Mesendoderm (in vitro differentiated cells): ENCODE data around the gene BCAS4.
A peak's percentile ranks its signal among the peaks of the same experiment; 100 is the strongest.
"Not testable (repeated sequence)": the region's sequence is repeated elsewhere in the genome, so short reads cannot be mapped to it uniquely, and the experiment has no call there.

Experiments used
- DNase-seq: peaks from one replicate; pipeline ENCODE4 v3.0.0; 2013
- H2AK5ac ChIP-seq: 2 replicates; pipeline ENCODE4 v1.6.1; 2013; ENCODE audit warnings: low read length, inconsistent platforms
- H2BK120ac ChIP-seq: 2 replicates; pipeline ENCODE4 v1.6.1; 2013; ENCODE audit warnings: low read depth, mild to moderate bottlenecking, low read length, moderate library complexity, mixed read lengths
- H2BK15ac ChIP-seq: replicated peaks from 2 replicates; pipeline ENCODE4 v1.6.1; 2013; ENCODE audit warnings: low read depth, mild to moderate bottlenecking, moderate library complexity
- H2BK5ac ChIP-seq: 2 replicates; pipeline ENCODE4 v1.6.1; 2013; ENCODE audit warnings: low read length, inconsistent platforms
- H3K18ac ChIP-seq: 2 replicates; pipeline ENCODE4 v1.6.1; 2013; ENCODE audit warnings: mild to moderate bottlenecking, low read length, mixed read lengths
- H3K23ac ChIP-seq: one replicate; pipeline ENCODE4 v1.6.1; 2013; ENCODE audit warnings: low read length
- H3K27ac ChIP-seq: 2 replicates; pipeline ENCODE4 v1.5.1; 2013; ENCODE audit warnings: low read depth, mild to moderate bottlenecking, inconsistent platforms, low read length, moderate library complexity
- H3K27me3 ChIP-seq: 2 replicates; pipeline ENCODE4 v1.6.1; 2013; ENCODE audit warnings: low read length, control low read depth, mild to moderate bottlenecking, inconsistent platforms; ENCODE audit not compliant: insufficient read depth, poor library complexity
- H3K36me3 ChIP-seq: 2 replicates; pipeline ENCODE4 v1.6.1; 2013; ENCODE audit warnings: low read length, inconsistent platforms; ENCODE audit not compliant: control insufficient read depth, insufficient read depth
- H3K4ac ChIP-seq: one replicate; pipeline ENCODE4 v1.6.1; 2013; ENCODE audit warnings: low read depth, mild to moderate bottlenecking, low read length, moderate library complexity
- H3K4me1 ChIP-seq: 2 replicates; pipeline ENCODE4 v1.6.1; 2013; ENCODE audit warnings: low read depth, low read length, inconsistent platforms; ENCODE audit not compliant: control insufficient read depth
- H3K4me2 ChIP-seq: 2 replicates; pipeline ENCODE4 v1.6.1; 2013; ENCODE audit warnings: low read length
- H3K4me3 ChIP-seq: 2 replicates; pipeline ENCODE4 v1.5.1; 2013; ENCODE audit warnings: mild to moderate bottlenecking, low read length
- H3K56ac ChIP-seq: one replicate; pipeline ENCODE4 v1.6.1; 2013; ENCODE audit warnings: low read length
- H3K79me1 ChIP-seq: 2 replicates; pipeline ENCODE4 v1.6.1; 2013; ENCODE audit warnings: low read length, inconsistent platforms
- H3K79me2 ChIP-seq: 2 replicates; pipeline ENCODE4 v1.6.1; 2013; ENCODE audit warnings: mild to moderate bottlenecking, low read length; ENCODE audit not compliant: control insufficient read depth, insufficient read depth
- H3K9ac ChIP-seq: 2 replicates; pipeline ENCODE4 v1.6.1; 2013; ENCODE audit warnings: low read length, inconsistent platforms
- H4K5ac ChIP-seq: one replicate; pipeline ENCODE4 v1.6.1; 2013; ENCODE audit warnings: low read length
- H4K8ac ChIP-seq: one replicate; pipeline ENCODE4 v1.6.1; 2013; ENCODE audit warnings: low read depth, mild to moderate bottlenecking, control low read depth, low read length, moderate library complexity
- WGBS: extraction: QIAGEN DNeasy Blood & Tissue Kit; methylation state at CpG from one replicate; pipeline ENCODE4 v1.1.7; 2013; ENCODE audit warnings: low lambda C conversion rate, missing lambda C conversion rate; ENCODE audit not compliant: insufficient coverage; ENCODE audit errors: extremely low coverage; 5-methylcytosine and 5-hydroxymethylcytosine counted together

Gene BCAS4

DNA sequence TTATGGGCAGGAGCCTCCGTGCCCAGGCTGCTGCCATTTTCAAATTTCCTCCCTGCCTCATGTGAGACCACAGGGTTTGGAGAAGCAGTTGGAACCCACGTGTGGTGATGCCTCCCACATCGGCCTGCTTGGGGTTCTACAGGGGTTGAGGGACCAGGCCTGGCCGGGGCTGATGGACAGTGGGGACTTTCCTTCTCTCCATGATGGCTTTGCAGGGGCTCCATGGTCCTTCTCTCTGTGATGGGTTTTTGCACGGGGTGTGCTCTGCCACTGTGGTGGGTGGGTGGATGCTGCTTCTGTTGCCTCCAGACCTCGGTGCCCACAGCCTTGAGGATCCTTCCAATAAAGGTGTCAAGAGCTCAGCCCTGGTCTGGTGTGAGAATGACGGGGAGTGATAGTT is 82.0 kb downstream of the BCAS4 start:
- Histone ChIP-seq H3K4ac (no peak overlapping the region), H3K23ac (no peak overlapping the region), H2BK15ac (no peak overlapping the region), H3K9ac (no peak overlapping the region), H2BK5ac (no peak overlapping the region), H2AK5ac (no peak overlapping the region), H3K27me3 (no peaks in the 10 kb centered on the region), H2BK120ac (no peak overlapping the region), H3K4me1 (no peaks in the 10 kb centered on the region), H3K4me2 (no peak overlapping the region), H3K79me2 (no peaks in the 10 kb centered on the region), H3K4me3 (no peak overlapping the region), H3K56ac (no peak overlapping the region), H3K27ac (no peak overlapping the region), H3K18ac (no peak overlapping the region), H4K5ac (no peak overlapping the region), H3K36me3 (no peaks in the 10 kb centered on the region), H3K79me1 (no peaks in the 10 kb centered on the region), H4K8ac (no peak overlapping the region)
- no peak for DNase-seq
- no CpG with 5 or more reads among the region's 7 CpGs for WGBS

DNA sequence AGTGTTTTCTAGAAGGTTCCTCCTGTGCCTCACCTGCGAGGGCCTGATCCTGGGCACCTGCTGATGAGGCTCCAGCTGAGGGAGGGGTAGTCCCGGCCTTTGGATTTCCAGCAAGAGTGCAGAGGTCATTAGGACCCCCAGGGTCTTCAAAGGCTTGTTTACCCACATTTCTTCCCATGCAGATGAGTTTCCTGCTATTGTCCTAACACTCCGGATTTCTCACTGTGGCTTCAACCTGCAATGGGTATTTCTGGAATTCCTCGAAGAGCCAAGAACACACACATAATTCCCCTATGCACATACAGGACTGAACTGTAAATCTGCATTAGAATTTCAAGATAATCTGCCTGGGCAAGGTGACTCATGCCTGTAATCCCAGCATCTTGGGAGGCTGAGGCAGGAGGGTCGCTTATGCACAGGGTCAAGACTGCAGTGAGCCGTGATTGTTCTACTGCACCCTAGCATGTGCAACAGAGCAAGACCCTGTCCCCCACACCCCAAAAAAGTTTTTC is 82.4 kb downstream of the BCAS4 start:
- DNase-seq: peak; percentile 40
- Histone ChIP-seq H3K79me1 (no peaks in the 10 kb centered on the region), H2BK15ac (no peak overlapping the region), H3K4me3 (no peak overlapping the region), H2BK5ac (no peak overlapping the region), H4K8ac (no peak overlapping the region), H3K56ac (no peak overlapping the region), H3K27ac (no peak overlapping the region), H3K4me1 (no peaks in the 10 kb centered on the region), H3K18ac (no peak overlapping the region), H2BK120ac (no peak overlapping the region), H3K36me3 (no peaks in the 10 kb centered on the region), H3K4ac (no peak overlapping the region), H3K23ac (no peak overlapping the region), H3K79me2 (no peaks in the 10 kb centered on the region), H3K9ac (no peak overlapping the region), H2AK5ac (no peak overlapping the region), H3K4me2 (no peak overlapping the region), H4K5ac (no peak overlapping the region), H3K27me3 (no peaks in the 10 kb centered on the region)
- no CpG with 5 or more reads among the region's 6 CpGs for WGBS

DNA sequence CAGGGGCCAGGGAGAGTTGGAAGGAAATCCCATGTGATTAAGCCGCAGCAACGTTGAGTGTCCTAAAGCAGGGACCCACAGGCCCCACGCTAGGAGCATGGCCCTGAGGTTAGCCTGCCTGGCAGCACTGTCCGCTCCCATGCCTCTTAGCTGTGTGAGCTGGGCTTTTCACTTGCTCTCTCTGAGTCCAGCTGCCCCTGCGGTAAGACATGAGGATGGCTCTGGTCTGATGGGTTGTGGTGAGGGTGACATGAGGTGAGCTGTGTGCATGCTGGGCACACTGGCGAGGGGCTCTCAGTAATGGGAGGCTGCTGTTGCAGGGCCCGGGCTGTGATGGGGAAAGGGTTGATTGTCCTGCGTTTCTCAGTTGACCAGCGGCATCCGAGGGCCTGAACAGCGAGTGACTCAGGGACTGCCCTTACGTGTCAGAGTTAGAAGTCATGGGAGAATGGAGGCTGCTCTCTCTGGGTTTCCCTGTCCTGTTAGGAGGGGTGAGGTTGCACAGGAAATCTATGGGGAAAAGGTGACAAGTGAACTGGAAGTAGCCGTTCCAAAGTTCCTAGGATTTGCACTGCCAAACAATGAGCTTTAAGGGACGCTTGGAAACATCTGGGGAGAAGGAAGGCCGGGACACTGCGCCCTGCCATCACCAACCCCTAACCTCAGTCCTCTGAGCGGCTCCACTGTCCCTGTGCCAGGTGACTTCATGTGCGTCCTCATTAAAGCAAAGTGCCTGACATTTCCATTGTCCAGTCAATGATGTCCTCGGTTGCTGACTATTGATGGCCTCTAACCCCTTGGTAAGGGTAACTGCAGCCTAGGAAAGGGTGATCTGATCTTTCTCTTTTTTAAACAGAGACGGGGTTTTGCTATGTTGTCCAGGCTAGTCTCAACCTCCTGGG is 85.0 kb downstream of the BCAS4 start:
- H3K56ac ChIP-seq: no peak overlapping the region
- no peak overlapping the region for H2AK5ac ChIP-seq
- H3K4ac ChIP-seq: no peak overlapping the region
- H3K9ac ChIP-seq: no peak overlapping the region
- H3K79me1 ChIP-seq: no peaks in the 10 kb centered on the region
- H3K79me2 ChIP-seq: no peaks in the 10 kb centered on the region
- DNase-seq: no peak
- H3K4me1 ChIP-seq: no peaks in the 10 kb centered on the region
- no CpG with 5 or more reads among the region's 20 CpGs for WGBS
- H3K4me3 ChIP-seq: no peak overlapping the region
- H3K4me2 ChIP-seq: no peak overlapping the region
- no peaks in the 10 kb centered on the region for H3K36me3 ChIP-seq
- no peak overlapping the region for H3K18ac ChIP-seq
- no peak overlapping the region for H3K23ac ChIP-seq
- H2BK15ac ChIP-seq: no peak overlapping the region
- no peaks in the 10 kb centered on the region for H3K27me3 ChIP-seq
- H3K27ac ChIP-seq: no peak overlapping the region
- no peak overlapping the region for H4K8ac ChIP-seq
- H4K5ac ChIP-seq: no peak overlapping the region
- H2BK5ac ChIP-seq: no peak overlapping the region
- H2BK120ac ChIP-seq: no peak overlapping the region

DNA sequence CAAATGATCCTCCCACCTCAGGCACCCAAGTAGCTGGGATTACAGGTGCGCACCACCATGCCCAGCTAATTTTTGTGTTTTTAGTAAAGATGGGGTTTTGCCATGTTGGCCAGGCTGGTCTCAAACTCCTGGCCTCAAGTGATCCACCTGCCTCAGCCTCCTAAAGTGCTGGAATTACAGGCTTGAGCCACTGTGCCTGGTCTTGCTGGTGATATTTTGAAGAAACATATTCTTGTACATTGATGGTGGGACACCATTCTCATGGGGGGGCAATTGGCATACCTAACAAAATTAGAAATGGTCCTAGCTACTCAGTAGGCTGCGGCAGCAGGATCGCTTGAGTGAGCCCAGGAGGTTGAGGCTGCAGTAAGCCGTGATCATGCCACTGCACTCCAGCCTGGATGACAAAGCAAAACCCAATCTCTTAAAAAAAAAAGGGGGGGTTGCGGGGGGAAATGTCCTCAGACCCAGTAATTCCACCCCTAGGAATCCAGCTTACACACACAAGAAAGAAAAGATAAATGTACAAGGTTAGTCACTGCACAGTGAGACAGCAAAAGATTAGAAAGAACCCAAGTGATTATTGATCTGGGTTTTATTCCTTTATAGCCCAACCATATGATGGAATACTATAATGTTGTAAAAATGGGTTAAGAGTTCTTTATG is 87.0 kb downstream of the BCAS4 start:
- H3K23ac ChIP-seq, H3K4me3 ChIP-seq, DNase-seq: not testable (repeated sequence)

DNA sequence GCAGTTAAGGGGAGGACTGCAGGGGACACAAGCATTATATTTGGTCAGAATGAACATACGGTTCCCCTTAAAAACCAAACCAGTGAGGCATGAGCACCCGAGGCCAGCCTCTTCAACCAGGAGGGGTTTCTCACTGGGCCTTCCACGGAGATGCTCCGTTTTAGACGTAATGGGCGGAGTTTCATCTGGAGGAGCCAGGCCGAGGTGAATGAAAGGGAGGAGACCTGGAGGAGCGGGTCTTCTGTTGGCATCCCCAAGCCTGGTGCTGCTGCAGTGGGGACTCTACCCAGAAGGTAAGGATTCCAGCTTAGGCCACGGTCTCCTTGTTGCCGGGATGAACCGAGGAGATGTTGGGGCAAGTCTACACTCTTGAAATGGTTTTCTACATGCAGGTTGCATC is 89.0 kb downstream of the BCAS4 start:
- H3K79me1 ChIP-seq: peaks cover 2% of the 10 kb centered on the region
- no peaks in the 10 kb centered on the region for H3K79me2 ChIP-seq
- no peak overlapping the region for H3K27ac ChIP-seq
- no peak overlapping the region for H4K8ac ChIP-seq
- no peak overlapping the region for H3K4me3 ChIP-seq
- H3K4me2 ChIP-seq: no peak overlapping the region
- no peak overlapping the region for H3K9ac ChIP-seq
- no peak overlapping the region for H2BK120ac ChIP-seq
- H3K23ac ChIP-seq: no peak overlapping the region
- no peak for DNase-seq
- no peak overlapping the region for H4K5ac ChIP-seq
- H3K36me3 ChIP-seq: no peaks in the 10 kb centered on the region
- no peaks in the 10 kb centered on the region for H3K4me1 ChIP-seq
- no peak overlapping the region for H2AK5ac ChIP-seq
- WGBS: no CpG with 5 or more reads among the region's 11 CpGs
- H3K56ac ChIP-seq: no peak overlapping the region
- H2BK15ac ChIP-seq: no peak overlapping the region
- H3K18ac ChIP-seq: no peak overlapping the region
- H3K4ac ChIP-seq: no peak overlapping the region
- no peak overlapping the region for H2BK5ac ChIP-seq
- no peaks in the 10 kb centered on the region for H3K27me3 ChIP-seq

More for the DNA sequence above, 87.0 kb downstream of the BCAS4 start:
- no CpG with 5 or more reads among the region's 5 CpGs for WGBS
- not testable (repeated sequence) for H3K18ac ChIP-seq, H4K5ac ChIP-seq, H3K9ac ChIP-seq, H4K8ac ChIP-seq, H3K27me3 ChIP-seq, H3K4me2 ChIP-seq, H3K79me2 ChIP-seq, H3K4me1 ChIP-seq, H2BK5ac ChIP-seq, H2AK5ac ChIP-seq, H3K36me3 ChIP-seq, H2BK120ac ChIP-seq, H2BK15ac ChIP-seq, H3K4ac ChIP-seq, H3K79me1 ChIP-seq, H3K56ac ChIP-seq, H3K27ac ChIP-seq
